ENCODE data around the gene ZNF782.
"Not testable (repeated sequence)": the region's sequence is repeated elsewhere in the genome, so short reads cannot be mapped to it uniquely, and the experiment has no call there.

Gene ZNF782

GRCh38 chr9:96856363-96857286 lies 2.3 kb upstream of the ZNF782 start:
- Histone ChIP-seq H3K27ac (no peak overlapping the region), H3K4me3 (no peak overlapping the region)

DNA sequence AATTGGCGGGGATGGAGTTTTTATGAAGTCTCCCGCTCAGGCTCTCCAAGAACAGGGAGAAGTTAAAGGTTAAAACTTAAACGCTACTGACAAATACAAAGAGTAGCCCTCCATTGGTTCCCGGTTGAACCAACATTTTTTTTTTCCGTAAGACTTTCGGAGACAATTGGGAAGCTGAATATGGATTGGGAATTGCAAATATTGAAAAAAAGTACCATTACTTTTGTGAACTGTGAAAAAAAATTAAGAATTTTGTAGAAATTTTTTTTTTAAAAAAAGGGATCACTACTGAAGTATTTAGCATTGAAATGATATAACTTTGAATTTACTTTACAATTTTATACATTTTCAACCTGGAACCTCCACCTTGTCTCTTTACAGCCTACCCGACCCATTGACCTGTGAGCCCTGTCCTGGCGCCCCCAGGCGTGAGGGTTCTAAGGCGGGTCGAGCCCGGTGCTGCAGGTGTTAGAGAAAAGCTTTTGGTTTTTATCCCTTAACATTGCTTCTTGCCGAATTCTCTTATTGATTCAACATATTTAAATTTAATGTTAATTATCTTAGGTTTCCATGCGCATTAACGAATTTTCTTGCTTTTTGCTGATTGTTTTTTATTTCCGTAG lies 448 bp upstream of the ZNF782 start:
- Histone ChIP-seq H3K4me3 (peak overlapping the region; percentile 48 to 88 (median 72)), H3K27ac (peak overlapping the region in 9 of 21 experiments; percentile 45 to 94 (median 83))

DNA sequence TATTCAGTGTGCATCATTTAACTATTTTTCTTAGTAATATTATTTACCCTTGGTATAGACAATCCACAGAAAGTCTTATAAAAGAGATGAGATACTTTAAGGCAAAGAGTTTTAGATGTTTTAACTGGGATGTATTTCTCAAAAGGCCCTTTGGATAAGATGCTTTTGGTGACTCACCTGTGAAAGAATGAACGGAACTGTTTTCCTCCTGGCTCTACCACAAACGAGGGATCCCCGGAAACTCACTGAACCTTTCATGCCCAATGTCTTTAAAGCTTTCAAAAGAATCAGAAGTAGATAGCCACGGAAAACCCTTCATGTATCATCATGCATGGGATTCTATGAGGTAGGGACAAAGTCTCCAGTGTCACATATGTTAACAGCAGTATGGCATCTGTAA lies 1.6 kb downstream of the ZNF782 start:
- H3K4me3 ChIP-seq: peak overlapping the region in 1 of 7 experiments; percentile 75
- no peak overlapping the region for H3K27ac ChIP-seq

GRCh38 chr9:96844040-96844439 lies 10.3 kb downstream of the ZNF782 start:
- no peak overlapping the region for H3K4me3 ChIP-seq
- H3K27ac ChIP-seq: no peak overlapping the region

- H3K27ac ChIP-seq: no peak overlapping the region
- H3K4me3 ChIP-seq: no peak overlapping the region
Measured at GRCh38 chr9:96818533-96818932, 35.8 kb downstream of the ZNF782 start.

DNA sequence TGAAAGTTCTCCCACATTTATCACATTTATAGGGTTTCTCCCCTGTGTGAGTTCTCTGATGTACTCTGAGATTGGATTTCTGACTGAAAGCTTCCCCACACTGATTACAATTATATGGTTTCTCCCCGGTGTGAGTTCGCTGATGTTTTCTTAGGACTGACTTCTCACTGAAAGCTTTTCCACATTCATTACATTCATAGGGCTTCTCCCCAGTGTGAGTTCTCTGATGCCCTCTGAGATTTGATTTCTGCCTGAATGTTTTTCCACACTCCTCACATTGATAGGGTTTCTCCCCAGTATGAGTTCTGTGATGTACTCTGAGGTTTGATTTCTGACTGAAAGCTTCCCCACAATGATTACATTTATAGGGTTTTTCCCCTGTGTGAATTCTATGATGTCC lies 36.3 kb downstream of the ZNF782 start:
- H3K27ac ChIP-seq: no peak overlapping the region
- no peak overlapping the region for H3K4me3 ChIP-seq

DNA sequence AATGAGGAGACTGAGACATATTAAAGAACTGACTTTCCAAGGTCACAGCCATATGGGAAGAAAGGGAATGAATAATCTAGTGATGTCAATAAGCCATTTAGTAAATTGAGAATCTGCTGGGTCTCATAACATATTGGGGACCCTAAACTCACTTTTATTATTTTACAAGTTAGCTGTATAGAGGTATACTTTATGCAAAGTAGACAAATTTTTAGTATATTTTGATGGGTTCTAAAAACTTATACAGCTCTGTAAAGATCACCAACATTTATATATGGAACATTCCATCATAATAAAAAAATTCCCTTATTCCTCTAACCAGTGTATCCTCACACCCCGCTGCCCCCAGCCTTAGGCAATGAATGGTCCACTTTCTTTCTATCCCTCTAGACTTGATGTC lies 40.7 kb downstream of the ZNF782 start:
- H3K4me3 ChIP-seq: no peak overlapping the region

GRCh38 chr9:96798959-96799358 lies 55.4 kb downstream of the ZNF782 start:
- not testable (repeated sequence) for H3K27ac ChIP-seq, H3K4me3 ChIP-seq

More for the DNA sequence above, 40.7 kb downstream of the ZNF782 start:
- H3K27ac ChIP-seq: no peak overlapping the region

- no peak overlapping the region for H3K27ac ChIP-seq
Measured at GRCh38 chr9:96784021-96784420, 70.3 kb downstream of the ZNF782 start.

GRCh38 chr9:96782235-96782634 lies 72.1 kb downstream of the ZNF782 start:
- Histone ChIP-seq H3K27ac (no peak overlapping the region), H3K4me3 (no peak overlapping the region)

More at GRCh38 chr9:96784021-96784420, 70.3 kb downstream of the ZNF782 start:
- no peak overlapping the region for H3K4me3 ChIP-seq

- no peak overlapping the region for H3K4me3 ChIP-seq
- no peak overlapping the region for H3K27ac ChIP-seq
Measured at GRCh38 chr9:96781552-96781951, 72.8 kb downstream of the ZNF782 start.

- H3K27ac ChIP-seq: no peak overlapping the region
- no peak overlapping the region for H3K4me3 ChIP-seq
Measured at GRCh38 chr9:96779089-96779488, 75.2 kb downstream of the ZNF782 start.

DNA sequence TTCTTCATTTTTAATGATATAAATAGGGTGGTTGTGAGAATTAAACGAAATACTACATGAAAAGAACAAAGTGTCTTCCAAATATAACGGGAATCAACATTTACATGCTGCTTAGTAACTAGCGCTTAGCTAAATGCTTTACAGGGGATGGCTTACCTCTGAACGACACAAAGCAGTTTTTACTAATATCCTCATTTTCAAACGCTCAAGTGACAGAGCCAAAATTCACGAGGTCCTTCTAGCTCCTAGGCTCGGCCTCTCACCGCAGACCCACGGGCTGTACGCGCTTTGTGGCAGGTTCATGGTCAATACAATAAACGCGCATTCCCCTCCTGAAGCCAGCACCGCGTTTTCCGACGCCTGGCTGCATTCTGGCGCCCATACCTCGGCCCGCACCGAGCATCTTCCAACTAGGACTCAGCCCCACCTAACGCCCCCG lies 76.9 kb downstream of the ZNF782 start:
- Histone ChIP-seq H3K4me3 (peak overlapping the region; percentile 55 to 73 (median 68)), H3K27ac (peak overlapping the region in 20 of 21 experiments; percentile 40 to 84 (median 76))

DNA sequence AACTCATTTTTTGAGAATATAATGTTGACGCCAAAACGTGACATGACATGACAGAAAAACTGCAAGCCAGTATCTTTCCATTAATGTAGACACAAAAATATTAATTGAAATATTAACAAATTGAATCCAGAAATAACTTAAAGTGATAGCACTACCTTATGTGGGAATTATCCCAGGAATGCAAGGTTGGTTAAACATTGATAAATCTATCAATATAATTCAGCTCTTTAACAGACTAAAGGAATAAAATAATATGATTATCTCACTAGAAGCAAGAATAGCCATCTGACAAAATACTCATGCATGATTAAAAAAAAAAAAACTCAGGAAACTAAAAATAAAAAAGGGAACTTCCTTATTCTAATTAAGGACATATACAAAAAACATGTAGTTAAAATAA lies 83.2 kb downstream of the ZNF782 start:
- Histone ChIP-seq H3K27ac (no peak overlapping the region), H3K4me3 (no peak overlapping the region)

DNA sequence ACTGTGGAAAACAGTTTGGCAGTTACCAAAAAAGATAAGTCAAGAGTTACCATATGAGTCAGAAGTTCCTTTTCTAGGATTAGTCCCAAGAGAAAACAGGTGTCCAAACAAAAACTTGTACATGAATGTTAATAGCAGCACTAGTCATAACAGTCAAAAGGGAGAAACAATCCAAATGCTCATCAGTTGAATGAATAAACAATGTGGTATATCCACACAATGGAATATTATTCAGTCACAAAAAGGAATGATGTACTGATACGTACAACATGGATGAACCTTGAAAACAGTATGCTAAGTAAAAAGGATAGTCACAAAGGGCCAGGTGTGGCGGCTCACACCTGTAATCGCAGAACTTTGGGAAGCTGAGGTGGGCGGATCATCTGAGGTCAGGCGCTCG lies 84.3 kb downstream of the ZNF782 start:
- H3K27ac ChIP-seq: no peak overlapping the region
- no peak overlapping the region for H3K4me3 ChIP-seq

Measured in skin epidermis (tissue), 12 donors.